ENCODE measurements around the gene PALMD. TPM values are rescaled to one million over a fixed set of nuclear protein-coding genes. Genes with fewer than 3 reads are reported as not detected.
A peak's percentile ranks its signal among the peaks of the same experiment; 100 is the strongest.

PALMD gene
- total RNA-seq, 1 donor from 2014 or later = 123 TPM

GRCh38 chr1:99726818-99727217 is 80.9 kb downstream of the PALMD start:
- H3K4me3 ChIP-seq = peak overlapping the region; percentile 44
- peaks cover 25% of the 10 kb centered on the region for H3K4me1 ChIP-seq
- DNase-seq = no peak
- intact Hi-C loops (cut with micrococcal nuclease) = no loop called here
- H3K27me3 ChIP-seq (ENCODE audit: low read depth) = no peaks in the 10 kb centered on the region
- peak overlapping the region; percentile 86 for H3K27ac ChIP-seq (replicated peaks)
- TF ChIP-seq CTCF (IDR thresholded peaks at IDR 0.05; ENCODE audit: borderline replicate concordance) = no peak
- H3K9me3 ChIP-seq (replicated peaks) = no peaks in the 10 kb centered on the region
- H3K36me3 ChIP-seq = peaks cover 4% of the 10 kb centered on the region

GRCh38 chr1:99727575-99728185 is 81.8 kb downstream of the PALMD start:
- no peak for DNase-seq
- TF ChIP-seq CTCF (IDR thresholded peaks at IDR 0.05; ENCODE audit: borderline replicate concordance) = no peak
- Histone ChIP-seq H3K4me1 (peaks cover 25% of the 10 kb centered on the region), H3K4me3 (peak overlapping the region; percentile 44), H3K27ac (replicated peaks) (peak overlapping the region; percentile 86), H3K36me3 (peaks cover 4% of the 10 kb centered on the region), H3K27me3 (ENCODE audit: low read depth) (no peaks in the 10 kb centered on the region), H3K9me3 (replicated peaks) (no peaks in the 10 kb centered on the region)
- intact Hi-C loops (cut with micrococcal nuclease) = no loop called here

GRCh38 chr1:99728494-99729235 is 82.8 kb downstream of the PALMD start:
- Histone ChIP-seq H3K27me3 (ENCODE audit: low read depth) (no peaks in the 10 kb centered on the region), H3K4me3 (peak overlapping the region; percentile 44), H3K27ac (replicated peaks) (peak overlapping the region; percentile 86), H3K36me3 (peaks cover 4% of the 10 kb centered on the region), H3K4me1 (peaks cover 25% of the 10 kb centered on the region), H3K9me3 (replicated peaks) (no peaks in the 10 kb centered on the region)
- peak; percentile 66 for TF ChIP-seq CTCF (IDR thresholded peaks at IDR 0.05; ENCODE audit: borderline replicate concordance)
- intact Hi-C loops (cut with micrococcal nuclease) = no loop called here
- DNase-seq = no peak

- intact Hi-C loops (cut with micrococcal nuclease) = no loop called here
- H3K4me3 ChIP-seq = no peak overlapping the region
- H3K4me1 ChIP-seq = peaks cover 25% of the 10 kb centered on the region
- H3K9me3 ChIP-seq (replicated peaks) = no peaks in the 10 kb centered on the region
- TF ChIP-seq CTCF (IDR thresholded peaks at IDR 0.05; ENCODE audit: borderline replicate concordance) = no peak
- DNase-seq = no peak
- H3K27me3 ChIP-seq (ENCODE audit: low read depth) = no peaks in the 10 kb centered on the region
- H3K27ac ChIP-seq (replicated peaks) = no peak overlapping the region
- no peaks in the 10 kb centered on the region for H3K36me3 ChIP-seq
Observed at GRCh38 chr1:99731384-99731783, 85.5 kb downstream of the PALMD start.

- H3K4me1 ChIP-seq = peaks cover 7% of the 10 kb centered on the region
- H3K36me3 ChIP-seq = no peaks in the 10 kb centered on the region
- H3K27ac ChIP-seq (replicated peaks) = no peak overlapping the region
- intact Hi-C loops (cut with micrococcal nuclease) = no loop called here
- no peaks in the 10 kb centered on the region for H3K9me3 ChIP-seq (replicated peaks)
- no peak overlapping the region for H3K4me3 ChIP-seq
- H3K27me3 ChIP-seq (ENCODE audit: low read depth) = no peaks in the 10 kb centered on the region
- no peak for TF ChIP-seq CTCF (IDR thresholded peaks at IDR 0.05; ENCODE audit: borderline replicate concordance)
- DNase-seq = no peak
Observed at GRCh38 chr1:99735852-99736251, 89.9 kb downstream of the PALMD start.
